ENCODE data around the gene MRPS21.
"Not testable (repeated sequence)": the region's sequence is repeated elsewhere in the genome, so short reads cannot be mapped to it uniquely, and the experiment has no call there.

MRPS21 gene

DNA sequence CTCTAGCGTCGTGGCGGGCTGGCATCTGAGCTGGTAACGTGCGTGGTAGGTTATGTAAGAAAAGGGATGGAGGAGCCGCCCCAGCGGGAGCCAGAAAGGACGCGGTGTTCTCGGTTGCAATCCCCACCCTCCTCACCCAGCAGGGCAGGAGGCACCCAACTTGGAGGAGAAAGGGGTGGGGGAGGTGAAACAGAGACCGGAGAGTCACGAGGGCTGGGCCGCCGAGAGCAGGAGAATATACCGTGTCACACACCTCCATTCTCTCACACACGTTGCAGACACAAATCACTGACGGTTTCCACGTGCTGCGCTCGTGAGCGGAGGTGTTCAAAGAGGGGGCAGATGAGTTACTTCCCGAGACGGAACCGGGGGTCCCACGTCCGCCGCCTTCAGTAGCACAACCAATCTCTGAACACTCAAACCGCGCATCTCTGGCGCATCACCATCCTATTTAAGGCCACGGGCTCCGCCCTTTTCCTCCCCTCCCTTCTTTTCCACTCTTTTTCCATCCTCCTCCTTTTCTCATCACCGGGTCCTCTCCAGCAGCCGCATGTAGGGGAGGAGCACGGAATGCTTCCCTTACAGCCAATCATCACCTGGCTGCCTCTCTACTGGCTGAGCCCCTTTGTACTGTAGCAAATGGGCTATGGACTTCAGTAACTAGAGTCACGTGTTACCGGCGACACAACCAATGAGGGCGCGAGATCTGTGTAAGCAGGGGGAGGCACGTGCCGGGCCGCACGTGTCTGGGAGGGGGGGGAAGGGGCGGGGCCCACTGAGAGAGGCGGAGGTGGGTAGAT is 11.7 kb upstream of the MRPS21 start, which contains the start of gene CIART:
CIART (plus strand) TSS at position 797 of the 800 bp plus-strand sequence. CDS start 714 bp downstream, outside the sequence.
- DNase-seq, result peak; percentile 100

GRCh38 chr1:150282558-150282958 is 11.1 kb upstream of the MRPS21 start:
- DNase-seq, result peak; percentile 92

- DNase-seq, result no peak
These were observed 10.4 kb upstream of the MRPS21 start for GRCh38 chr1:150283260-150283659.

GRCh38 chr1:150288382-150288781 is 5.3 kb upstream of the MRPS21 start:
- no peak for DNase-seq

GRCh38 chr1:150288822-150289221 is 4.8 kb upstream of the MRPS21 start:
- DNase-seq, result no peak

- DNase-seq, result no peak
These were observed 1.8 kb downstream of the MRPS21 start for GRCh38 chr1:150295476-150295875.

- no peak for DNase-seq
These were observed 6.1 kb downstream of the MRPS21 start for GRCh38 chr1:150299716-150300115.

- no peak for DNase-seq
These were observed 8.7 kb downstream of the MRPS21 start for GRCh38 chr1:150302338-150302737.

- no peak for DNase-seq
These were observed 9.2 kb downstream of the MRPS21 start for GRCh38 chr1:150302902-150303301.

GRCh38 chr1:150308585-150308984 is 14.9 kb downstream of the MRPS21 start:
- DNase-seq, result not testable (repeated sequence)

- peak; percentile 94 for DNase-seq
These were observed 16.3 kb downstream of the MRPS21 start for GRCh38 chr1:150309758-150310508.

- no peak for DNase-seq
These were observed 18.1 kb downstream of the MRPS21 start for GRCh38 chr1:150311762-150312161.

DNA sequence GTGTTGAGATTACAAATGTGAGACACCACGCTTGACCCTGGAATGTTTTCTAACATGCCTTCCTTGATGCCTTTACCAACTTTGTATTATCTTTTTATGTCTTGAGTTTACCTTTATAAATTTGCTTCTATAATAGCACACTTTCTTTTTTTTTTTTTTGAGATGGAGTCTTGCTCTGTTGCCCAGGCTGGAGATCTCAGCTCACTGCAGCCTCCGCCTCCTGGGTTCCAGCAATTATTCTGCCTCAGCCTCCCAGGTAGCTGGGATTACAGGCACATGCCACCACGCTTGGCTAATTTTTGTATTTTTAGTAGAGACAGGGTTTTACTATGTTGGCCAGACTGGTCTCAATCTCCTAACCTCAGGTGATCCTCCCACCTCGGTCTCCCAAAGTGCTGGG is 21.0 kb downstream of the MRPS21 start:
- not testable (repeated sequence) for DNase-seq

- DNase-seq, result no peak
These were observed 27.0 kb downstream of the MRPS21 start for GRCh38 chr1:150320667-150320978.

DNA sequence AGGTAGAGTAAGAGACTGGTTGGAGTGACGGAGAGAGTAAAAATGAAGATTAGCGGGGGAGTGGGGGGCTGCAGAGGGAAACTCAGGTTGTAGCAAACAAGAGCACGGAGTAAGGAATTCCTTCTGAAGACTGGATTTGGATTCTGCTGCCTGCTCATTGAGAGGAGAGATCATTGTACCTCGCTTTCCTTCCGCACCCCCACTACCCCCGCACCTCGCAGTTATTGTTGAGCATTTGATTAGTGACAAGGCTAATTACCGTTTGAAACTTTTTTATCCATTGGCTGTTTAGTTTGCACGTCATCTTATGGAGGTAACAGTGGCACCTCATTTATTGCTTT is 28.1 kb downstream of the MRPS21 start:
- DNase-seq, result peak; percentile 47

GRCh38 chr1:150322310-150322709 is 28.6 kb downstream of the MRPS21 start:
- DNase-seq, result no peak

DNA sequence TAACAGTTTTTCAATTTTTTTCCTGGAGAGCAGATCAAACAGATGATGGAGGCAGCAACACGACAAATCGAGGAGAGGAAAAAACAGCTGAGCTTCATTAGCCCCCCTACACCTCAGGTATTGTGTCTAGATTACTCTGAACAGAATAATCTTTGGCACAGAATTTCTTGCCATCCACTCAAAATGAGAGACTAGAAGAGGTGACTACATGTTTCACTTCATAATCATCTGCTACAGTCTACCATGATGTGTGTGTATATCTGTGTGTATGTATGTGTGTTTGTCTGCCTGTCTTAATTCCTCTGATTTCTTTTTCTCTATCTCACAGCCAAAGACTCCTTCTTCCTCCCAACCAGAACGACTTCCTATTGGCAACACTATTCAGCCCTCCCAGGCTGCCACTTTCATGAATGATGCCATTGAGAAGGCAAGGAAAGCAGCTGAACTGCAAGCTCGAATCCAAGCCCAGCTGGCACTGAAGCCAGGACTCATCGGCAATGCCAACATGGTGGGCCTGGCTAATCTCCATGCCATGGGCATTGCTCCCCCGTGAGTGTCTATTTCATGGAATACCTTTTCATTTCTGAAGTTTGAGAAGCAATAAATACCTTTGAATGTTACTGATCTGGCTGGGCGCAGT is 39.1 kb downstream of the MRPS21 start:
- no peak for DNase-seq

DNA sequence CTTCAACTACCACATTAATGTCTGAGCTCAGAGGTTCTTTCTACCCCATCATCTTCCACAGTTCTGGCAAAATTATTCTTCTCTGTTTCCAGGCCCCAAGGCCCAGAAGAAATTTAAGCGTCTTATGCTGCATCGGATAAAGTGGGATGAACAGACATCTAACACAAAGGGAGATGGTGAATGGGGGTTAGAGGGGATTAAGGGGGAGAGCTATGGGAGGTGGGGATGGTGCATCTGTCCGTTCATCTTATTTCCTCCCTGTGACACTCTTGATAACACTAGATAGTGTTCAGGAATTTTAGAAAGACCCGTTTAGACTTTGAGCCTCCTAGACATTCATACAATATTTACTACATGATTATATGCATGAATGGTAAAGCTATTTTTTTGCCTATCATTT is 52.7 kb downstream of the MRPS21 start:
- no peak for DNase-seq

DNA sequence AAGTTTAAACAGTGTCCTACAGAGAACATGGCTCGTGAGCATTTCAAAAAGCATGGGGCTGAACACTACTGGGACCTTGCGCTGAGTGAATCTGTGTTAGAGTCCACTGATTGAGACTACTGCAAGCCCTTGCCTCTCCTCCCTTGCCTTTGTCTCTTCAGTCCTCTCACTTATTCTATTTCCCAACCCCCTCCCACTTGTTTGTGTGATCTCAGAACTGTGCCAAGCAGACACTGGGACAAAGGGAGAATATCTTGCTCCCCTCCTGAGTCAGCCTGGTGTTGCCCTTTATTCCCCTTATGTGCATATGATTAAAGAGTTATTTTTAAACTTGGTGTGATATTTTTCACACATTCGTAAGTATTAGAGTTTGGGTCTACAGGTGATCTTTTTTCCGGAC is 59.2 kb downstream of the MRPS21 start:
- DNase-seq, result no peak

All from NCI-H69 (cell line).